Kidney tubule cell (primary cell): ENCODE results near the gene F10.

Experiments
- DNase-seq: peaks from one replicate; pipeline ENCODE4 v3.0.0-alpha.2; 2018; ENCODE audit warnings: low spot score

Gene F10

DNA sequence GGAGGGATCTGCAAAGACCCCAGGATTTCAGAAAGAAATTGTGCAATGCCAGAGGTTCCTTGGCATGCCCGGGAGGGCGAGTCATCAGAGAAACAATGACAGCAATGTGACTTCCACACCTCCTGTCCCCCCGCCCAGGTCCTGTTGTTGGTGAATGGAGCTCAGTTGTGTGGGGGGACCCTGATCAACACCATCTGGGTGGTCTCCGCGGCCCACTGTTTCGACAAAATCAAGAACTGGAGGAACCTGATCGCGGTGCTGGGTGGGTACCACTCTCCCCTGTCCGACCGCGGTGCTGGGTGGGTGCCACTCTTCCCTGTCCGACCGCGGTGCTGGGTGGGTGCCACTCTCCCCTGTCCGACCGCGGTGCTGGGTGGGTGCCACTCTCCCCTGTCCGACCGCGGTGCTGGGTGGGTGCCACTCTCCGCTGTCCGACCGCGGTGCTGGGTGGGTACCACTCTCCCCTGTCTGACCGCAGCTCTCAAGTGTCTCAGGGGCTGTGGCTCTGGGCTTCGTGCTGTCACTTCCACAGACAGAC lies 5.2 kb upstream of the F10 start:
- DNase-seq: no peak

DNA sequence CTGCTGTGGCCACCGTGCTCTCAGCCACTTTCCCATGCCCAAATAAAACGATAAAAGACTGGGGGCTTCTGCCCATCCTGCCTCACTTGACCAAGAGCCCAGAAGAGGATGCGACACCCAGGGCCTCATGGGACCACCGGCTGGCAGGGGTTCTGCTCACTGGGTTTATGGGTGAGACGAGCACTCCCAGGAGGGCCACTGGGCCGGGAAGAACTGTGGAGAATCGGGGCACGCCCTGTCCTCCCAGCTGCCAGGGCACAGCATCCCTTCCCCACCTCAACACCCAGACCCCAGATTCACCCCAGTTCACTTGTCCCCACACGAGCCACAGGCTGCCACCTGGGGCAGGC lies 4.7 kb upstream of the F10 start:
- no peak for DNase-seq

DNA sequence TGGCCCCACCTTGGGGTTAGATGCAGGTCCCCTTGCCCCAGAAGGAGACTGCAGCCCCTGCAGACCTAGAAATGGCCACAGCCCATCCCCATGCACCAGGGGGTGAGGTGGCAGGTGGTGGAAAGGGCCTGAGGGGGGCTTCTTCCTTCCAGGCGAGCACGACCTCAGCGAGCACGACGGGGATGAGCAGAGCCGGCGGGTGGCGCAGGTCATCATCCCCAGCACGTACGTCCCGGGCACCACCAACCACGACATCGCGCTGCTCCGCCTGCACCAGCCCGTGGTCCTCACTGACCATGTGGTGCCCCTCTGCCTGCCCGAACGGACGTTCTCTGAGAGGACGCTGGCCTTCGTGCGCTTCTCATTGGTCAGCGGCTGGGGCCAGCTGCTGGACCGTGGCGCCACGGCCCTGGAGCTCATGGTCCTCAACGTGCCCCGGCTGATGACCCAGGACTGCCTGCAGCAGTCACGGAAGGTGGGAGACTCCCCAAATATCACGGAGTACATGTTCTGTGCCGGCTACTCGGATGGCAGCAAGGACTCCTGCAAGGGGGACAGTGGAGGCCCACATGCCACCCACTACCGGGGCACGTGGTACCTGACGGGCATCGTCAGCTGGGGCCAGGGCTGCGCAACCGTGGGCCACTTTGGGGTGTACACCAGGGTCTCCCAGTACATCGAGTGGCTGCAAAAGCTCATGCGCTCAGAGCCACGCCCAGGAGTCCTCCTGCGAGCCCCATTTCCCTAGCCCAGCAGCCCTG lies 4.2 kb upstream of the F10 start:
- DNase-seq: no peak

DNA sequence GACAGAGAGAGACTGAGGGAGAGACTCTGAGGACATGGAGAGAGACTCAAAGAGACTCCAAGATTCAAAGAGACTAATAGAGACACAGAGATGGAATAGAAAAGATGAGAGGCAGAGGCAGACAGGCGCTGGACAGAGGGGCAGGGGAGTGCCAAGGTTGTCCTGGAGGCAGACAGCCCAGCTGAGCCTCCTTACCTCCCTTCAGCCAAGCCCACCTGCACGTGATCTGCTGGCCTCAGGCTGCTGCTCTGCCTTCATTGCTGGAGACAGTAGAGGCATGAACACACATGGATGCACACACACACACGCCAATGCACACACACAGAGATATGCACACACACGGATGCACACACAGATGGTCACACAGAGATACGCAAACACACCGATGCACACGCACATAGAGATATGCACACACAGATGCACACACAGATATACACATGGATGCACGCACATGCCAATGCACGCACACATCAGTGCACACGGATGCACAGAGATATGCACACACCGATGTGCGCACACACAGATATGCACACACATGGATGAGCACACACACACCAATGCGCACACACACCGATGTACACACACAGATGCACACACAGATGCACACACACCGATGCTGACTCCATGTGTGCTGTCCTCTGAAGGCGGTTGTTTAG lies 3.3 kb upstream of the F10 start:
- DNase-seq: no peak

DNA sequence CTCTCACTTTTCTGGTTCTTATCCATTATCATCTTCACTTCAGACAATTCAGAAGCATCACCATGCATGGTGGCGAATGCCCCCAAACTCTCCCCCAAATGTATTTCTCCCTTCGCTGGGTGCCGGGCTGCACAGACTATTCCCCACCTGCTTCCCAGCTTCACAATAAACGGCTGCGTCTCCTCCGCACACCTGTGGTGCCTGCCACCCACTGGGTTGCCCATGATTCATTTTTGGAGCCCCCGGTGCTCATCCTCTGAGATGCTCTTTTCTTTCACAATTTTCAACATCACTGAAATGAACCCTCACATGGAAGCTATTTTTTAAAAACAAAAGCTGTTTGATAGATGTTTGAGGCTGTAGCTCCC lies 2.8 kb upstream of the F10 start:
- DNase-seq: no peak

DNA sequence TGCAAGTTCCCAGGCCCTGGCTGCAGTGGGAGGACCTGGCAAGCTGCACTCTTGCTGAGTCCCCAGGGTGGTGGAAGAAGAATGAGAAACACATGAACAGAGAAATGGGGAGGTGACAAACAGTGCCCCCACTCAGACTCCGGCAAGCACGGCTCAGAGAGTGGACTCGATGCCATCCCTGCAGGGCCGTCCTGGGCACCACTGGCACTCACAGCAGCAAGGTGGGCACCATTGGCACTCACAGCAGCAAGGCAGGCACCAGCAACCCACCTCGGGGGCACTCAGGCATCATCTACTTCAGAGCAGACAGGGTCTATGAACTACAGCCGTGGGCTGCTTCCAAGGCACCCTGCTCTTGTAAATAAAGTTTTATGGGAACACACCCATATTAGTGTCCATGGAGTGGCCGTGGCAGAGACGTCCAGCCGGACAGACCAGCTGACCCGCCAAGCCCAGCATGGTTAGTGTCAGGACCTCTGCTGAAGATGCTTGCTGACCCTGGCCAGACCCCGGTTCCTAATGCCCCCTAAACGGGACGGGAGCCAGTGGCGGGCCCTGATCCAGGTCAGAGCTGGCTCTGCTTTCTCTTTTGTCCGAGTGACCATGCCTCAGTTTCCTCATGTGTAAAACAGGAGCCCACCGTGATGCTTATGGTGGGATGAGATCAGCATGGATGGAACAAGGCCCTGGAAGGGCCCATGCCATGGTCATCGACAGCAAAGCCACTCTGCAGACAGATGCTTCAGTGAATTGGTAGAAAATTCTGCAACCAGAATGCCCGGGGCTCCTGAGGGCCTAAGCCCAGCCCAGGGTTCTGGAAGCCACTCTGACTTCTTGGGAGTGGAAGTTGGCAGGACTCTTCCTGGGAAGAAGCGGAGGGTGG lies 2.1 kb upstream of the F10 start:
- no peak for DNase-seq

DNA sequence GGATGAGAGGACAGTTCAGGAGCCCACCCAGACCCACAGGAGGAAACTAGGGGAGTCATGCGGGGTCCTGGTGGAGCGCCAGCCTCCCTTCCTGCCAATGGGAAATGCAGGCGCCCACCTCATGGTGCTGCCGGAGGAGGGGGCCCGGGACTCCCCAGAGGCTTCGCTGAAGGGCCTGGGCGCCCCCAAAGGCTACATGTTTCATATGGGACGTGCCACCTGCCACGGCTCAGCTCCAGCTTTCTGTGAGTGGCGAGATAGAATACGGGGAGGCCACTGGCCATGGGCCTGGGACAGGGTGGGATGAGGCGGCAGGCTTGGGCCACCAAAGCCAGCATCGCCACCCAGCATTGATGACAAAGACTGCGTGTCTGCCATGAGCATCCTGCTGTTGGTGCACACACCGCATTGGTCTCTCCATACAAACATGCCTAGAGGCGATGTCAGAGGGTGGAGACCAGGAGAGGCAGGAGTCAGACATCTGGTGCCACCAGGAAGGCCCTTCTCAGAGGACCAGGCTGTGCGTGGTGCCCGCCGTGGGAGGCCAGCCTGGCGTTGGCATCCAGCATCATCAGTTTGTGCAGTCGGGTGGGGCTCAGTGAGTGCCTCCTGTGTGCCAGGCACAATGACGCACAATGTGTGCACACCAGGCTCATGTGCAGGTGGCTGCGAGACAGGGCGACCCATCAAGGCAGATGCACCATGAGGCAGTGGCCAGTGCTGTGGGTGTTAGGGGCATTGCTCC lies 1.2 kb upstream of the F10 start:
- DNase-seq: no peak

DNA sequence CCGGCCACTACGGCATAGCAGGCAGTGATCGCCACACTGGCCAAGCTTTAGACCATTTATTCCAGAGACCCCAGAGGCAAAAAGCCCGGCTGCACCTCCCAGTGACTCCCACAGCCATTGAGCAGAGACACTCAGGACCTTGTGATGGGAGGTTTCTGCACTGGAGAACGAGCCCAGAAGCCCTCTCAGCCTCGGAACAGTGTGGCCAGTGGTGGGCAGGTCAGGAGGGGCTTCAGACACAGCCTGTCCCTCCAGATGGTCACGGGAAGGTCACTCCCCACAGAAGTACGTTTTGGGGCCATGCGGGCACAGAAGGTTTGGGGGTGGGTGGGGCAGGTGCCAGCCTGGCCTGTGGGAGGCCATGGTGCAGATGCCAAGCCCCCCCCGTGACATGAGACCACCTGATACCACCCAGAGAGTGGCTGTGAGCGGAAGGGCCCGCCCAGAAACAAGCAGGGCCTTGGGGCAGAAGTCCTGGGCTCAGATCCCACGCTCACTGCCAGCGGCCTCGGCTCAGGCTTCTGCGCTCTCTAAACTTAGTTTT lies 599 bp upstream of the F10 start:
- DNase-seq: no peak

DNA sequence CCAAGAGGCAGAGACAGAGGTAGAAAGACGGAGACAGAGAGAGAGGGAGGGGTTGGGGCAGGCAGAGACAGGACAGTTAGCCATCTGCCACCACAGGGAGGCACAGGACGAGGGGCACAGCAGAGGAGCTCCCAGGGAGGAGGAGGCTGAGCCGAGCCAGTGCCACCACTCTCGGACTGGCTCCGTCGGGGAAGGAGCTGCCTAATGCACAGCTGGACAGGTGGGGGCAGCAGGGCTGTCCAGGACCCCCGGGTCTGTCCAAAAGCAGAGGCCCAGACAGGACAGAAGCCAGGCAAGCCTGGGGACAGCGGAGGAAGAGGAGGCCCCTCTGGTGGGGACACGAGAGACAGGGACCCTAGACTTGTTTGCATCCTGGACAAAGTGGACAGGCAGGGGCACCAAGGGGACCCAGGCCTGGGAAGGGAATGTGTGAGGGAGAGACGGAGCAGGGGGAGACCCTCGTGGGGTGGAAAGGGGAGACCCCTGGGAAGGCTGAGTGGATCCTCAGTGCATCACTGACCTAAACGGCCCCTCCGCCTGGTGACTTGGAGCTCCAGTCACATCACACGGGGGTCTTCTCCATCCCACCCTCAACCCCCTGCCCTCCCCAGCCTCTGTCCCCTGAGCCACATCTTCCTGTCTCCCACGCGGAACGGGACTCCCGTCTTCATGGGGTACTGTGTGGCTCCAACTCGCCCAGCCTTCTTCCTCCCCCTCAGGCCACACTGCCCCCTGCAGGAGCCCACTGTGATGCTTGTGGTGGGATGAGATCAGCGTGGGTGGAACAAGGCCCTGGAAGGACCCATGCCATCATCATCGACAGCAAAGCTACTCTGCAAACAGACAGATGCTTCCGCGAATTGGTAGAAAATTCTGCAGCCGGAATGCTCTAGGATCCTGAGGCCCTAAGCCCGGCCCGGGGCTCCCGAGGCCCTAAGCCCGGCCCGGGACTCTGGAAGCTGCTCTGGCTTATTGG lies 915 bp downstream of the F10 start:
- no peak for DNase-seq

DNA sequence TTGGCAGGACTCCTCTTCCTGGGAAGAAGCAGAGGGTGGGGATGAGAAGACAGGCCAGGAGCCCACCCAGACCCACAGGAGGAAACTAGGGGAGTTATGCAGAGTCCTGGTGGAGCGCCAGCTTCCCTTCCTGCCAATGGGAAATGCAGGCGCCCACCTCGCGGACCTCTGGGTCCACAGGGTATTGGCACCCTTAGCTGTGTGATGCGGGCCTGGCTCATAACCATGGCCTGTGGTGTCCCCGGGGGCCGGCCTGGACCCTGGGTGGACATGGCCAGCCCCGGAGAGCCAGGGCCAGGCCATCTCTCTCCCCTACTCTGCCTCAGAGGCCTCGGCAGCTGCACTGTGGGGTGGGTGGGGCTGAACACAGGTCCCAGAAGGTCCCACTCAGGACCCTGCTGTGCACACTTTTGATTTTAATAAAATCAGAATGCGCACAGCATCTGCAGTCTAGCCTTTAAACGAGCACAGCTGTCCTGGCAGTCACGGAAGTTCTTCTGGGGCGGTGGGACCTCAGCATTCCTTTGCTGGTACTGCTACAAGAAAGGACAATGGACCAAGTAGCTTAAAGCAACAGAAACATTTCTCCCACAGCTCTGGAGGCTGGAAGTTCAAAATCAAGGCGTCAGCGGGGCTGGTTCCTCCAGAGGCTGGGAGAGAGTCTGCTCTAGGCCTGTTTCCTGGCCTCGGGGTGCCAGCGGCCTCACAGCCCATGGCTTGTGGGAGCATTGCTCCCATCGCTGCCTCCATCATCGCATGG lies 1.8 kb downstream of the F10 start:
- no peak for DNase-seq

DNA sequence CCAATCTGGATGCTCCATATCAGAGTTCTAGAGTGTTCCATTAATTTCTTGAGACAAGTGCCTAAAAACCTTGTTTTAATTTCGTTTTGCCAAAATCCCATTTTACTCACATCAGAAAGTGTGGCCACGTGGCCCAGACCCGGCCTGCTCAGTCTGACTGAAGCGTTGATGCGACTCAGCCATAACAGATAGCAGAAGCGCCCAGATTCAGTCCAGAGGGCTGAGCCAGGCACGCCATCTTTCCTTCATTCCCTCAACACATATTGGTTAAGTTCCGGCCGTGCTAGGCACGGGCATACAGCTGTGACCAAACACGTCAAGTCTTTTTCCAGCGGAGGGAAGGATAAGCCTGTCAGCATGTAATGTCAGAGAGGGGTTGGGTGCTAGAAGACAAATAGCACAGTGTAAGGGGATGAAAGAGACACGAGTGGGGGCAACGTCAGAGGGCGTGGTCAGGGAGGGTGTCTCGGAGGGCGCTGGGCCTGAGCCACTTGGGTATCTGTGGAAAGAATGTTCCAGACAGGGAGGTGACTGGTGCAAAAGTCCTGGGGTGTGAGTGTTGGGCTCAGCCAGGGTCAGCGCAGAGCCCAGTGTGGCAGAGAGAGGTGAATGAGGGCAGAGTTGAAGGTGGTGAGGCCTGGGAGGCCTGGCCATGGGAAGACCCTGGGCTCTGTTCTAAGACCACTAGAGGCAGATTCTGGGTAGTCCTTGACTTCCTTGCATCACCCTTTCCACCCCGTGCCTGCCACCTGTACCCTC lies 3.1 kb downstream of the F10 start:
- no peak for DNase-seq

DNA sequence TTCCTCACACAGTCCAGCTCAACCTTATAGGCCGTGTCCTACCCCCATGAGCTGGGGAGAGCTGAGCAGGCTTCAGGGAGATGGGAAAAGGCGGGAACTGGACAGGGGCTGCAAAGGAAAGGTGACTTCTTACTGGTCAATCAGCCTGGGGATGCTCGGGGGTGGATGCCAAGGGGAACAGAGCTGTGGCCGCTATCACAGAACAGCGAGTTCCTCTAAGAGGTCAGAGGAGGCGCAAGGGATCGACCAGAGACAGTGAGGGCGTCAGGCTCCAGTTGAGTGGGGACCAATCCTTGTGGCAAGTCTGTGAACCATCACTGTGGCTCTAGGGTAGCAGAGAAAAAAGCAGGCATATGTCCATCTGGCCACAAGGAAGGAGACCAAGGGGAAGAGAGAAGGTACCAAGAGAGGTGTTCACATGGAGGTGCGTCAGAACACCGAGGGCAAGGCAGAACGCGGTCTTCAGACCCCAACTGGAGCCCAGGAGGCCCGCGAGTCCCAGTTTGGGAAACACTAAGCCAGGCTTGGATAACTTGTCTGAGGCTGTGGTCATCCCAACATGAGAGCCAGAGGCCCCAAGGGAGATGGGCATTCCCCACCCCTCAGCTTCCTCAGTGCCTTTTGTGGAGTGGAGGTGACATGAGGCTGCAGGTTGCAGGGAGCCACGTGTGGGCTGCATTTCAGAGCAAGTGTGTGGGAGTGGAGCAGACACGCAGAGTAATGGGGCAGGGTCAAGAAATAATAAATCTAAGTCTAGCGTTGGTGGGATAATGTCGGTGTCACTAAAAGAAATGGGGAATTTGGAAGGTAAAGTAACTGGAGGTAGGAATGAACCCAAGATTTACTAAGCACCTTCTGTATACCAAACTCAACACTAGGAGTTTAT lies 3.9 kb downstream of the F10 start:
- DNase-seq: no peak

DNA sequence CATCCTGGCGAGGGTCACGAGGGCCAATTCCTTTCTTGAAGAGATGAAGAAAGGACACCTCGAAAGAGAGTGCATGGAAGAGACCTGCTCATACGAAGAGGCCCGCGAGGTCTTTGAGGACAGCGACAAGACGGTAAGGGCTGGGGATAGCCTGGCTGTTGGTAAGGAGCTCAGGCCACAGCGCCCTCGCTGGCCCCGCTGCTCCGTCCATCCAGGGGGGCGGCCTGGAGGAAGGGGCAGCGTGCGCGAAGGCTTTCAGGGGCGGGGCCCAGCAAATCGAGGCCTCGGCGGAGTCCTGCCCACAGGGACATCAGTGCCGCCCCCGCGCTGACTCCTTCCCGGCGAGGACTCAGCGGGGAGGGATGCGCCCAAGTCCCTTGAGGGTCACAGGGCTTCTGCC lies 6.9 kb downstream of the F10 start:
- no peak for DNase-seq

DNA sequence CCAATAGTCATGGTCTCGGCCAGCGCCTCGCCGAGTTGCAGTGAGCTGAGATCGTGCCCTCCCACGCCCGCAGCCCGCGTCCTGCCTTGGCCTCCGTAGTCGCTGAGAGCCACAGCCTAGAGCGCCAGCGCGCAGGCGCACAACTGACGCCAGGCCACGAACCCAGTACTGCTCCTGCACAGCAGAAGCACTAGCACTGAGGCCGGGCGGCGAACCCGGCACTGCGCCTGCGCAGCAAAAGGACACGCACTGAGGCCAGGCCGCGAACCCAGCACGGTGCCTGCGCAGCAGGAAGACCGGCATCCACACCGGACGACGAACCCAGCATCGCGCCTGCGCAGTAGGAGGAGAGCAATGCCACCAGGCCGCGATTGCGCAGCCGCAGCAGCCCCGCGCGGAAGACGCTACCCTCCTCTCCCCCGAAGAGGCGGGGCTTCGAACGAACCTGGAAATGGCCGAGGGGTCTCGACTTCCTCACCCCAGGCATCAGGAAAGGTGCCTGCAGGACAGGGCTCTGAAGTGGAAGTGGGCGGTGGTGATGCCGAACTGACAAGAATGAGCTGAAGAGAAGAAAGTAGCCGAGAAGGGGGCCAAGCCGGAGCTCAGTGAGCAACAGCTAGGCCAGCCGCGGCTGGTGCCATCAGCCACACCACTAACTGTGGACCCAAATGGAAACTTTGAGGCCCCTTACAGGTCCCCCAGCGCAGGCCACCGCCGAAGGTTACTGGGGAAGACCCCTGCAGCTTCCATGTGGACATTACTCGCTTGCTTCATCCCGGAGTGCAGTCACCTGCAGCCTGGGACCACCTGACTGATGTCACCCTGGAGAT lies 7.5 kb downstream of the F10 start:
- no peak for DNase-seq

DNA sequence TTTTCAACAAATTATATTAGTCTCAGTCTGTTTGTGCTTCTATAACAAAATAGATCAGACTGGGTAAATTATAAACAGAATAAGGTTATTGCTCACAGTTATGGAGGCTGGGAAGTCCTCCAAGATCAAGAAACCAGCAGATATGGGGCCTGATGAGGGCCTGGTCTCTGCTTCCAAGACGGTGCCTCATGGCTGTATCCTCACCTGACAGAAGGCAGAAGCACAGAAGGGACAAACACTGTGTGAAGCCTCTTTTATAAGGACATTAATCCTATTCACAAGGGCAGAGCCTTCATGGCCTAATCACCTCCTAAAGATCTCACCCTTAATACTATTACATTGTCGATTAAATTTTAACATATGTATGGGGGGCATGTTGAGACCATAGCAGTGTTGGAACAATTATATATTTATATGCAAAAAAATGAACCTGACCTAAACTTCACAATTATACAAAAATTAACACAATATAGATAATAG lies 12.7 kb downstream of the F10 start:
- DNase-seq: no peak

DNA sequence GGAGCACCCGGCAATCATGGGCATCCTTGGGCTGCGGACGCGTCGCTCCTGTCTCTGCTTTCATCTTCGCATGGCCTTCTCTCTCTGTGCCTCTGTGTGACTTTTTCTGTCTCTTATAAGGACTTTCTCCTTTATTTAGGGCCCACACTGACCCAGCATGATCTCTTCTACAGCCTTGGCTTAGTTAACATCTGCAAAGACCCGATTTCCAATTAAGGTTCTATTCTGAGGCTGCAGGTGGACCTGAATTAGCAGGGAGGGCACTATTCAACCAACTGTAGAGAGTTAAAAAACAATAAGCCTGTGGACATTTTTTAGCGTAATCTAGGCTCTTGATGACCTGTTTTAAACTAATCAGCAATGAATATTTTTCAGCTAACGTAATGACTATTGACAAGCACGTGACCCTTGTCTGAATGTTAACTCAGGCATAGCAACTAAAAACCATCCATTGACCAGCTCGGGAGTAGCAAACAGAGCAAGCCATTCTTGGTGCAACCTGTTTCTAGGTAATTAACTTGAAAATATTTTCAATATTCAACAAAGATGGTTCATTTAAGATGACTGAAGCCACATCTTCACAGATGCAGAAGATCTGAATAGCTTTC lies 15.2 kb downstream of the F10 start:
- peak; percentile 51 for DNase-seq
